Measurements from ENCODE around the gene LARGE1.

- no peak for TF ChIP-seq EZH2 (IDR thresholded peaks at IDR 0.05; ENCODE audit: borderline replicate concordance, low read length)
- TF ChIP-seq, protein P1, sequence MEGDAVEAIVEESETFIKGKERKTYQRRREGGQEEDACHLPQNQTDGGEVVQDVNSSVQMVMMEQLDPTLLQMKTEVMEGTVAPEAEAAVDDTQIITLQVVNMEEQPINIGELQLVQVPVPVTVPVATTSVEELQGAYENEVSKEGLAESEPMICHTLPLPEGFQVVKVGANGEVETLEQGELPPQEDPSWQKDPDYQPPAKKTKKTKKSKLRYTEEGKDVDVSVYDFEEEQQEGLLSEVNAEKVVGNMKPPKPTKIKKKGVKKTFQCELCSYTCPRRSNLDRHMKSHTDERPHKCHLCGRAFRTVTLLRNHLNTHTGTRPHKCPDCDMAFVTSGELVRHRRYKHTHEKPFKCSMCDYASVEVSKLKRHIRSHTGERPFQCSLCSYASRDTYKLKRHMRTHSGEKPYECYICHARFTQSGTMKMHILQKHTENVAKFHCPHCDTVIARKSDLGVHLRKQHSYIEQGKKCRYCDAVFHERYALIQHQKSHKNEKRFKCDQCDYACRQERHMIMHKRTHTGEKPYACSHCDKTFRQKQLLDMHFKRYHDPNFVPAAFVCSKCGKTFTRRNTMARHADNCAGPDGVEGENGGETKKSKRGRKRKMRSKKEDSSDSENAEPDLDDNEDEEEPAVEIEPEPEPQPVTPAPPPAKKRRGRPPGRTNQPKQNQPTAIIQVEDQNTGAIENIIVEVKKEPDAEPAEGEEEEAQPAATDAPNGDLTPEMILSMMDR (IDR thresholded peaks at IDR 0.05; ENCODE audit: low read length) = no peak
Measured at GRCh38 chr22:33720166-33720878, 200.0 kb downstream of the LARGE1 start.
